H7 (cell line): ENCODE measurements around the gene NDUFB2. TPM values are rescaled to one million over a fixed set of nuclear protein-coding genes. Genes with fewer than 3 reads are reported as not detected.
"Not testable (repeated sequence)": the region's sequence is repeated elsewhere in the genome, so short reads cannot be mapped to it uniquely, and the experiment has no call there.

Experiments
- DNase-seq: peaks from one replicate; pipeline ENCODE4 v3.0.0; 2012
- H3K27me3 ChIP-seq: 2 replicates; pipeline ENCODE4 v1.6.0; 2011; ENCODE audit warnings: mild to moderate bottlenecking, low read length; ENCODE audit not compliant: control insufficient read depth, insufficient read depth
- H3K36me3 ChIP-seq: replicated peaks from 2 replicates; pipeline ENCODE4 v1.5.1; 2011; ENCODE audit warnings: low read length; ENCODE audit not compliant: control insufficient read depth, insufficient read depth
- H3K4me3 ChIP-seq: 2 replicates; pipeline ENCODE4 v1.5.1; 2011; ENCODE audit warnings: low read depth, mild to moderate bottlenecking, control low read depth, low read length, moderate library complexity; ENCODE audit not compliant: insufficient read depth
- total RNA-seq: library from RNA; depleted of rRNA; stranded (reverse); fragments of >200 nt; shearing (Covaris generic); gene quantifications from 2 replicates; pipeline ENCODE4 v1.2.3, GENCODE V29; 2014

NDUFB2 gene
- total RNA-seq, 1 experiment from 2014 or later: 196 TPM

GRCh38 chr7:140667476-140667875 is 29.0 kb upstream of the NDUFB2 start:
- H3K4me3 ChIP-seq: no peak overlapping the region
- no peaks in the 10 kb centered on the region; the same call in 1 of the 2 replicates for H3K27me3 ChIP-seq
- no peak for DNase-seq
- no peaks in the 10 kb centered on the region for H3K36me3 ChIP-seq

GRCh38 chr7:140668641-140669040 is 27.9 kb upstream of the NDUFB2 start:
- no peaks in the 10 kb centered on the region for H3K36me3 ChIP-seq
- no peak for DNase-seq
- H3K4me3 ChIP-seq: no peak overlapping the region
- H3K27me3 ChIP-seq: peaks cover 6% of the 10 kb centered on the region; the same call in 1 of the 2 replicates

DNA sequence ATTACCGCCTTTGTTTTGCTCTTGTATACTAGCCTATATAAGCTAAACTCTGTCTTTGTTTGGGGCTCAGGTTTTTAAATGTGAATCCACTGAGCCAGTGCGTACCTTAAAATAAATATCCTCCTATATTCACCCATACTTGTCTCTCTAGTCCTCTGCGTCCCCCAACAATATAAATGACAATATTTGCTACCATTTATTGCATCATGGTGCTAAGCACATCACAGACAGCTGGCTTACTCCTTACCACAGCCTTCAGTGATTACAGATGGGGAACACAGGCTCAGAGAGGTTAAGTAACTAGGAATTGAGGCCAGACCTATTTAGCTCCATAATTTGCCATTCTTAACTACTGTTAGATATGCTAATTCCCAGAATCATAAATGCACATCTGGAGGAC is 27.2 kb upstream of the NDUFB2 start:
- no peak for DNase-seq
- H3K27me3 ChIP-seq: peaks cover 13% of the 10 kb centered on the region; the same call in 1 of the 2 replicates

DNA sequence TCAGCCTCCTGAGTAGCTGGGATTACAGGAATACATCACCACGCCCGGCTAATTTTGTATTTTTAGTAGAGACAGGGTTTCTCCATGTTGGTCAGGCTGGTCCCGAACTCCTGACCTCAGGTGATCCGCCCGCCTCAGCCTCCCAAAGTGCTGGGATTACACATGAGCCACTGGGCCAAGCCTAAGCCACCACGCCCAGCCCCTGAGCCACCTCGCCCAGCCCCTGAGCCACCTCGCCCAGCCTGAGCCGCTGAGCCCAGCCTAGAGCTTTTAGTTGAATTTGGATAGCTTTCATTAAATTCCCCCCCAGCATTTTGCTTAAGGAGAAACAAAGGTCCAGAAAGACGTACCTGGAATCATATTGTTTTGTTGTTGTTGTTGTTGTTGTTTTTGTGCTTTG is 26.6 kb upstream of the NDUFB2 start:
- H3K27me3 ChIP-seq: peaks cover 13% of the 10 kb centered on the region; the same call in 1 of the 2 replicates
- not testable (repeated sequence) for H3K36me3 ChIP-seq, DNase-seq, H3K4me3 ChIP-seq

More for the DNA sequence above, 27.2 kb upstream of the NDUFB2 start:
- Histone ChIP-seq H3K36me3 (no peaks in the 10 kb centered on the region; the same call in 1 of the 2 replicates), H3K4me3 (no peak overlapping the region)

- Histone ChIP-seq H3K4me3 (no peak overlapping the region), H3K27me3 (peaks cover 13% of the 10 kb centered on the region; the same call in 1 of the 2 replicates)
- DNase-seq: peak; percentile 47
These were observed 26.1 kb upstream of the NDUFB2 start for GRCh38 chr7:140670343-140670935.

GRCh38 chr7:140671966-140672365 is 24.5 kb upstream of the NDUFB2 start:
- Histone ChIP-seq H3K27me3 (peaks cover 13% of the 10 kb centered on the region; the same call in 1 of the 2 replicates), H3K36me3 (no peaks in the 10 kb centered on the region; the same call in none of the 2 replicates), H3K4me3 (peak overlapping the region; percentile 22)
- peak; percentile 44 for DNase-seq

More at GRCh38 chr7:140670343-140670935, 26.1 kb upstream of the NDUFB2 start:
- no peaks in the 10 kb centered on the region; the same call in 1 of the 2 replicates for H3K36me3 ChIP-seq

DNA sequence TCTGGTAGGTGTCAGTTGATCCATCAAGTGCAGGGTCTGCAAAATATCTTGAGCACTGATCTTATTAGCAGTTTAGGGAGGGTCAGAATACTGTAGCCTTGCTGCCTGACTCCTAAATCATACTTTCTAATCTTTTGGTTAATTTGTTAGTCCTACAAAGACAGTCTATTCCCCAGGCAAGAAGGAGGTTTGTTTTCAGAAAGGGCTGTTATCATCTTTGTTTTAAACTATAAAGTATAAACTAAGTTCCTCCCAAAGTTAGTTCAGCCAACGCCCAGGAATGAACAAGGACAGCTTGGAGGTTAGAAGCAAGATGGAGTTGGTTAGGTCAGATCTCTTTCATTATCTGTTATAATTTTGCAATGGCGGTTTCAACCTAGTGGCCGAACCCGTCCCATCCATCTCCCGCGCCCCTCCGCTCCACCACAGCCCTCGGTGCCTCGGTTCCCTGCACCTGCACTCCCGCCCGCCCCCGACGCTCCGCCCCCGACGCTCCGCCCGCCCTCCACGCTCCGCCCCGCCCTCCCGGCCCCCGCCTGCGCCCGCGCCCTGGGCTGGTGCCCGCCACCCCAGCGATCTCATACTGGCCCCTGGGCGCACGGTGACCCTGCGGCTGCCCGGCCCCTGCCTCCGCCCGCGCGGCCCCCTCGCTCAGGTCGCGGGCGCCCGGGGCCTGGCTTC is 24.0 kb upstream of the NDUFB2 start, which contains the start of gene ADCK2:
Gene ADCK2, plus strand, starts transcription at position 564 of the 681 bp plus-strand sequence. CDS start 386 bp downstream, outside the sequence.
- H3K27me3 ChIP-seq: peaks cover 13% of the 10 kb centered on the region; the same call in 1 of the 2 replicates
- peak within 1 kb of the TSS; percentile 73 for H3K4me3 ChIP-seq
- no peaks in the 10 kb centered on the region; the same call in none of the 2 replicates for H3K36me3 ChIP-seq
- DNase-seq: peak; percentile 98

DNA sequence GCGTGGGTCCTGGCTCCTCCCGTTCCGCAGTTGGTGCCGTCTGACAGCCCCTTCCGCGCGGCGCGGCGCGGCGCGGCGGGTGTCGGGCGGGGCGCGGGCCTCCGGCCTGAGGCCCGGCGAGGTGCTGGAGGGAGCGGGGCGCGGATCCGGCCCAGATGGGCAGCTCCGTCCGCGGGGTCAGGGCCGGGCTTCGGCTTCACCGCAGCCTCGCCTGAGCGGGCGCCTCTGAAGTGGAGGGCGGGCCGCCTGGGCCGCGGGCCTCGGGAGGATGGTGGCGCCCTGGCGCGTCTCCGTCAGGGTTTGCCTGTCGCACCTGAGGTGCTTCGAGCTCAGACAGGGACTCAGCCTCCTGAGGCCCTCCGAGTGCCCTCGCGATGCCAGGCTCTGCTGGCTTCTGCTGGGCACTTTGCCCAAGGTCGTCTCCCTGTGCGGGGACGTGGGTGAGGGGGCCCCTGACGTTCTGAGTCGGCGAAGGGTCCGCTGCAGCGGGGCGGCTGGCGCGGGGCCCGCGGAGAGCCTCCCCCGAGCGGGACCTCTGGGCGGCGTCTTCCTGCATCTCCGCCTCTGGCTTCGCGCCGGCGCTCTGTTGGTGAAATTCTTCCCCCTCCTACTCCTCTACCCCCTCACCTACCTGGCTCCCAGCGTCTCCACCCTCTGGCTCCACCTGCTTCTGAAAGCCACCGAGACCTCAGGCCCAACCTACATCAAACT is 23.3 kb upstream of the NDUFB2 start:
- Histone ChIP-seq H3K4me3 (peak overlapping the region; percentile 73), H3K27me3 (peaks cover 13% of the 10 kb centered on the region; the same call in 1 of the 2 replicates), H3K36me3 (no peaks in the 10 kb centered on the region; the same call in none of the 2 replicates)
- peak; percentile 90 for DNase-seq

GRCh38 chr7:140673774-140674155 is 22.7 kb upstream of the NDUFB2 start:
- peak; percentile 46 for DNase-seq
- Histone ChIP-seq H3K4me3 (peak overlapping the region; percentile 73), H3K36me3 (no peaks in the 10 kb centered on the region; the same call in none of the 2 replicates)

GRCh38 chr7:140674356-140674800 is 22.1 kb upstream of the NDUFB2 start:
- DNase-seq: no peak
- H3K4me3 ChIP-seq: no peak overlapping the region
- no peaks in the 10 kb centered on the region; the same call in none of the 2 replicates for H3K36me3 ChIP-seq
- H3K27me3 ChIP-seq: peaks cover 13% of the 10 kb centered on the region; the same call in 1 of the 2 replicates

More at GRCh38 chr7:140673774-140674155, 22.7 kb upstream of the NDUFB2 start:
- peaks cover 13% of the 10 kb centered on the region; the same call in 1 of the 2 replicates for H3K27me3 ChIP-seq

DNA sequence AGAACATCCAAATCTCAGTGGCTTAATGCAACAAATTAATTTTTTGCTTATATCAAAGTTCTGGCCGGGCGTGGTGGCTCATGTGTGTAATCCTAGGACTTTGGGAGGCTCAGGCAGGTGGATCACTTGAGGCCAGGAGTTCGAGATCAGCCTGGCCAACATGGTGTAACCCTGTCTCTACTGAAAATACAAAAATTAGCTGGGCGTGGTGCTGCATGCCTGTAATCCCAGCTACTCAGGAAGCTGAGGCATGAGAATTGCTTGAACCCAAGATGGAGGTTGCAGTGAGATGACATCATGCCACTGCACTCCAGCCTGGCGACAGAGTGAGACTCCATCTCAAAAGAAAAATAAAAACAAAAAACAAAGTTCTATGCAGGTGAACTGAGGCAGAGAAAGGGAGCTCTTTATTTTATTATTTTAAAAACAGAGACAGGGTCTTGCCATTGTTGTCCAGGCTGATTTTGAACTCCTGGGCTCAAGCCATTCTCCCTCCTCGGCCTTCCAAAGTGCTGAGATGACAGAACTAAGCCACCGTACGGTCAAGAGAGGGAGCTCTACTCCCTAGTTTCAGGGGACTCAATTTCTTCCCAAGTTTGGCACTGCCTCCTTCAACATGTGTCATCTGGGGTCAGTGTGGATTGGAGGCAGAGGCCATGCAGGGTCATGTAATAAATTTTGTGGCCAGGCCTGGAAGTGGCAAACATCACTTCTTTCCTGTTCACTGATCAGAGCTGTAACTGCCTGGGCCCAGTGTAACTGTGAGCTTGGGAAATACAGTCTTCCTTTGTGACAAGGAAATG is 21.4 kb upstream of the NDUFB2 start:
- H3K36me3 ChIP-seq: peaks cover under 1% of the 10 kb centered on the region
- H3K4me3 ChIP-seq: no peak overlapping the region
- DNase-seq: peak; percentile 77
- peaks cover 13% of the 10 kb centered on the region; the same call in 1 of the 2 replicates for H3K27me3 ChIP-seq

DNA sequence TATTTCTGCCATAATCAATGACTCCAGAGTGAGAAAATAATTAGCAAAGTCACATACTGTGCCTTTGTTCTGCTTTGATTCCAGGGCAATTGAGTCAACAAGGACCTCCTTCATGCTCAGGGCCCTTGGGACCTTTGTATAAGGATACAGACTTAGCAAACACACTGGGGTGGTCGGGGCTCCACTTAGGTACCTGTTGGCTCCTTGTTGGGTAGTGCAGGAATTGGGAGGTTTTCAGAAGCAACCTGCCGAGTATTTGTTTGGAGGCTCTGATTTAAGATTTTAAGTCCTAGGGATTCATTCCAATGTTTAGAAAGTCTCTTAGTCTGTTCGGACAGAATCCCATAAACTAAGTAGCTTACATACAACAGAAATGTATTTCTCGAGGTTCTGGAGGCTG is 20.8 kb upstream of the NDUFB2 start:
- H3K4me3 ChIP-seq: no peak overlapping the region
- H3K36me3 ChIP-seq: peaks cover 2% of the 10 kb centered on the region
- DNase-seq: no peak
- H3K27me3 ChIP-seq: peaks cover 13% of the 10 kb centered on the region; the same call in 1 of the 2 replicates

- H3K4me3 ChIP-seq: no peak overlapping the region
- peaks cover 13% of the 10 kb centered on the region; the same call in 1 of the 2 replicates for H3K27me3 ChIP-seq
- H3K36me3 ChIP-seq: peaks cover 4% of the 10 kb centered on the region
- DNase-seq: no peak
These were observed 20.2 kb upstream of the NDUFB2 start for GRCh38 chr7:140676306-140676705.
